HFFc6 (cell line): ENCODE data around the gene KLHL29. TPM values are rescaled to one million over a fixed set of nuclear protein-coding genes. Genes with fewer than 3 reads are reported as not detected.

Source experiments
- DNase-seq: peaks from one replicate; pipeline ENCODE4 v3.0.0-alpha.2; 2018
- H3K27ac Mint-ChIP-seq: 2 replicates; pipeline ENCODE4 v1.8.0; 2020; ENCODE audit warnings: mild to moderate bottlenecking, mixed read lengths
- H3K27me3 Mint-ChIP-seq: 2 replicates; pipeline ENCODE4 v1.8.0; 2021; ENCODE audit warnings: mild to moderate bottlenecking, moderate library complexity, mixed read lengths; ENCODE audit not compliant: insufficient read depth
- H3K36me3 Mint-ChIP-seq: 2 replicates; pipeline ENCODE4 v1.8.0; 2021; ENCODE audit warnings: low read depth, mixed read lengths
- H3K4me1 Mint-ChIP-seq: 2 replicates; pipeline ENCODE4 v1.8.0; 2020; ENCODE audit warnings: low read depth, mixed read lengths
- H3K4me3 Mint-ChIP-seq: 2 replicates; pipeline ENCODE4 v1.8.0; 2020; ENCODE audit warnings: mild to moderate bottlenecking, moderate library complexity, mixed read lengths
- H3K9me3 Mint-ChIP-seq: 2 replicates; pipeline ENCODE4 v1.8.0; 2020; ENCODE audit warnings: mild to moderate bottlenecking, mixed read lengths
- total RNA-seq, 6 experiments: library from RNA; stranded (reverse); fragmentation: NEBNext Ultra II Directional; extraction: Animal tissue kit (Norgen Biotek cat#: 25700); gene quantifications; 2 replicates in 1 of 6; 3 replicates in 5 of 6; pipeline ENCODE4 v1.2.3, GENCODE V29; 2021
- TF ChIP-seq, protein P1 (sequence below): fragments of 200-600 bp; sonication (generic); IDR thresholded peaks from 2 replicates; pipeline ENCODE4 v1.5.0; 2021; ENCODE audit warnings: antibody characterized with exemption, mild to moderate bottlenecking

The KLHL29 gene
- total RNA-seq, 6 experiments from 2014 or later = 7.4 to 9.7 (median 8.6) TPM

DNA sequence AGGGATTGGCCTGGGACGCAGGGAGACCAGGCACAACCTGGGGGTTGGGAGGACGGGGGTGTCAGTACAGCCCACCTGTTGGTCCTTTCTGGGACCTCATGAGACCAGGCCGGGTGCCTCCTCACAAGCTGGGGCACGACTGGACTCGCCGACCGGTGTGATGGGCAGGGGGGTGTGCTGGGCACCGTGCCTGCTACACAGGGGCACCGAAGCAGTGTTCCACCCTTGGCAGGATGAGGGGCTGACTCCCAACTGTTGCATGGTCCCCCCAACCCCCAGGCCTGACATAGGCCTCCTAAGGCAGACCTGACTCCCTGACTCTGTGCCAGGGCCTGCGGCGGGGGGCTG lies 285.2 kb downstream of the KLHL29 start:
- no peak overlapping the region for H3K27ac Mint-ChIP-seq
- no peaks in the 10 kb centered on the region for H3K4me1 Mint-ChIP-seq

DNA sequence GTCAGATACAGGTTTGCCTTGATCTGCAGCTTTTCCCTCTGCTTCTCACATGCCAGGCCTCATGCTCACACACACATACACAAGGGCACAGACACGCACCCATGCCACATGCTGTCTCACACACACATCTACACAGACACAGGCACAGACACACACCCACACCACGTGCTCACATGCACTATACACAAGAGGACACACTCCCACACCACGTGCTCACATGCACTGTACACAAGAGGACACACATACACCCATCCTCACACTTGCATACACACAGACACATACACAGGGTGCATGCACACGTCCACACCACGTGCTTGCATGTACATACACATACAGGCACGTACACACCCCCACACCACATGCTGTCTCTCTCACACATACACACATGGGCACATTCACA lies 288.1 kb downstream of the KLHL29 start:
- Mint-ChIP-seq H3K27me3 (peaks cover 3% of the 10 kb centered on the region), H3K9me3 (no peaks in the 10 kb centered on the region), H3K36me3 (no peaks in the 10 kb centered on the region), H3K27ac (no peak overlapping the region), H3K4me3 (no peak overlapping the region), H3K4me1 (no peaks in the 10 kb centered on the region)
- DNase-seq = no peak
- TF ChIP-seq, protein P1, sequence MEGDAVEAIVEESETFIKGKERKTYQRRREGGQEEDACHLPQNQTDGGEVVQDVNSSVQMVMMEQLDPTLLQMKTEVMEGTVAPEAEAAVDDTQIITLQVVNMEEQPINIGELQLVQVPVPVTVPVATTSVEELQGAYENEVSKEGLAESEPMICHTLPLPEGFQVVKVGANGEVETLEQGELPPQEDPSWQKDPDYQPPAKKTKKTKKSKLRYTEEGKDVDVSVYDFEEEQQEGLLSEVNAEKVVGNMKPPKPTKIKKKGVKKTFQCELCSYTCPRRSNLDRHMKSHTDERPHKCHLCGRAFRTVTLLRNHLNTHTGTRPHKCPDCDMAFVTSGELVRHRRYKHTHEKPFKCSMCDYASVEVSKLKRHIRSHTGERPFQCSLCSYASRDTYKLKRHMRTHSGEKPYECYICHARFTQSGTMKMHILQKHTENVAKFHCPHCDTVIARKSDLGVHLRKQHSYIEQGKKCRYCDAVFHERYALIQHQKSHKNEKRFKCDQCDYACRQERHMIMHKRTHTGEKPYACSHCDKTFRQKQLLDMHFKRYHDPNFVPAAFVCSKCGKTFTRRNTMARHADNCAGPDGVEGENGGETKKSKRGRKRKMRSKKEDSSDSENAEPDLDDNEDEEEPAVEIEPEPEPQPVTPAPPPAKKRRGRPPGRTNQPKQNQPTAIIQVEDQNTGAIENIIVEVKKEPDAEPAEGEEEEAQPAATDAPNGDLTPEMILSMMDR = no peak

More for the DNA sequence above, 285.2 kb downstream of the KLHL29 start:
- no peaks in the 10 kb centered on the region for H3K9me3 Mint-ChIP-seq
- H3K27me3 Mint-ChIP-seq = no peaks in the 10 kb centered on the region; the same call in none of the 2 replicates
- no peaks in the 10 kb centered on the region for H3K36me3 Mint-ChIP-seq
- no peak overlapping the region for H3K4me3 Mint-ChIP-seq
- DNase-seq = no peak
- TF ChIP-seq, protein P1 = no peak

DNA sequence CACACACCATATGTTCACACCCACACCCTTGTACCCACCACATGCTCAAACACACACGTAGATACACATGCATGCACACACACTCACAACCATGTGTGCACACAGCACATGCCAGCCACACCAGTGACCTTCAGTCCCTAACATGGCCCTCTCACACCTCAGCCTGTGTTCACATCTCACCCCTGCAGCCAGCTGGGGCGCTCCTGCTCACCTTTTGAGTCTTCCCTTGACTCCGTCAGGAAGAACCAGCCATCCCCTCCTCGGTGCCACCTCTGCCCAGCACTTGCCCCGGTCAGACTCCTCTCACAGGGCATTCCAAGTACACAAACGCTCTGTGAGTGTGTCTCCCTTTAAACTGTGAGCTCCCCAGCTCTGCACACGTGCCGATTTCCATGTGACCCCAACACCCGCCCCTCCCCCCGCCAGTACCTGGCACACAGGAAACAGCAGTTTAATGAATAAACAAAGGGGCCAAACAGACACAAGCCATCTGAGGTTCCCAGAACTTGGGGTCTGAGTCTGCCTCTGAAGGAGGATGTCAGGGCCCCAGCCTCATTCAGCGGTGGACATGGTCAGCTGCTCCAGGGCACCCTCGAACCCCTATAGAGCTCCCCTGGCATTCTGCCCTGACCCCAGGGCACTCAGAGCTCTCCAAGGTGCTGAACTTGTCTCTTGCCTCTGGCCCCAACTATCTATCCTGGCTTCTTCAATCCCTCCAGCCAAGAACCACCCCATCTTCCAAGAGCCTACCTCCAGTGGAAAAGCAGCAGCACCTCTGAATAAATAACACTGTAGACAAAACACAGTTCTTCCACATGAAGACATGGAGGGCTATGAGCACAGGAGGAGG lies 289.1 kb downstream of the KLHL29 start:
- Mint-ChIP-seq H3K4me3 (no peak overlapping the region), H3K27ac (no peak overlapping the region), H3K9me3 (no peaks in the 10 kb centered on the region), H3K4me1 (no peaks in the 10 kb centered on the region), H3K27me3 (peaks cover 4% of the 10 kb centered on the region), H3K36me3 (no peaks in the 10 kb centered on the region; the same call in 1 of the 2 replicates)
- no peak for DNase-seq
- TF ChIP-seq, protein P1 = no peak

DNA sequence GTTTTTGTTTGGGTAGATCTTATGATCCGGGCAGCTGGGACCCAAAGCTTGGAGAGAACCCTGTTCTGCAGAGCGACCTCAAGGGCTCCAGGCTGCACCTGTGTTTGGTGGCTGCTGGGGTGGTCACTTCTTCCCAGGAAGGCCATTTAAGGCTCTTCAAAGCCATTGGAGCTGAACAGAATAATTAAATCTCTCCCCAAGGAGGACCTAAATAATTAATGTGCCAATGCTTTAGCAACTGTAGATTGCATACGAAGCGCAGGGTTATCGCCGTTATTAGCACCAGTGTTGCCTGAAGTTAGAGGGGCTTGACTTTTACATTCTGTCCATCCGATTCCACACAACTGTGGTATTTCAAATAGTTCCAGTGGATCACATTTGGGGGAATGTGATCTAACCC lies 290.5 kb downstream of the KLHL29 start:
- H3K27me3 Mint-ChIP-seq = peaks cover 4% of the 10 kb centered on the region
- H3K9me3 Mint-ChIP-seq = no peaks in the 10 kb centered on the region
- H3K27ac Mint-ChIP-seq = no peak overlapping the region
- H3K4me3 Mint-ChIP-seq = no peak overlapping the region
- TF ChIP-seq, protein P1 = no peak
- DNase-seq = no peak
- H3K36me3 Mint-ChIP-seq = no peaks in the 10 kb centered on the region; the same call in 1 of the 2 replicates
- H3K4me1 Mint-ChIP-seq = no peaks in the 10 kb centered on the region

DNA sequence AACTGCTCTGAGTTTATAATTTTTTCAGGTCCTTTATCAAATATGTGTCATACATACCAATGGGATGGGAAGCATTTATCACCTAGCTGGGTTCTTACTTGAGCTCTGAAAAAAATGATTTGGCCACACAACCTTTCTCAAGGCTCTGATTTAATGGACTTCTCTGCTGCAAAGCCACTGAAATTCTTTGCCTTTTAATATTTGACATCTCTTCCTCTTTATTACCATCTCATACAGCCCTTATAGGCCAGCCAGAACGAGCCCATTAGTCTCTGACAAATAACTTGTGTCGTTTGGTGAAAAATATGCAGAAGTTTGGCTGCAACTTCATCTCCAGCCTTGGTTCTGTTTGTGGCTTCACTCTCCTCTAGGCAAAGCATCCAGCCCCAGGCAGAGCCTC lies 292.9 kb downstream of the KLHL29 start:
- Mint-ChIP-seq H3K36me3 (no peaks in the 10 kb centered on the region; the same call in 1 of the 2 replicates), H3K27ac (no peak overlapping the region), H3K4me3 (no peak overlapping the region), H3K27me3 (peaks cover 4% of the 10 kb centered on the region), H3K4me1 (no peaks in the 10 kb centered on the region), H3K9me3 (no peaks in the 10 kb centered on the region)
- TF ChIP-seq, protein P1 = no peak
- no peak for DNase-seq
